Thymus (tissue), 11 donors: ENCODE measurements around the gene ZBTB20. TPM values are rescaled to one million over a fixed set of nuclear protein-coding genes. Genes with fewer than 3 reads are reported as not detected.

ENCODE experiments used
- DNase-seq, 9 donors: peaks; one replicate each; pipeline ENCODE4 v3.0.0-alpha.2; 2013; ENCODE audit warnings: low spot score in 9 of 9, low read depth in 6 of 9, missing footprints in 1 of 9
- H3K27ac ChIP-seq, 2 donors: one replicate each; pipeline ENCODE4 v1.5.1; 2013; ENCODE audit warnings: control low read depth in 1 of 2, low read depth in 1 of 2, low read length in 1 of 2, mild to moderate bottlenecking in 1 of 2, moderate library complexity in 1 of 2
- H3K27me3 ChIP-seq, 2 donors: one replicate each; pipeline ENCODE4 v1.5.1; 2013; ENCODE audit warnings: low read length in 1 of 2; ENCODE audit not compliant: control insufficient read depth in 2 of 2, insufficient read depth in 1 of 2
- H3K36me3 ChIP-seq, 2 donors: one replicate each; pipeline ENCODE4 v1.5.1; 2013; ENCODE audit warnings: low read length in 1 of 2, mild to moderate bottlenecking in 1 of 2, moderate library complexity in 1 of 2; ENCODE audit not compliant: control insufficient read depth in 2 of 2, insufficient read depth in 2 of 2
- H3K4me1 ChIP-seq, 2 donors: one replicate each; pipeline ENCODE4 v1.5.1; 2013; ENCODE audit warnings: low read length in 2 of 2; ENCODE audit not compliant: control insufficient read depth in 2 of 2, insufficient read depth in 2 of 2
- H3K4me3 ChIP-seq, 2 donors: one replicate each; pipeline ENCODE4 v1.5.1; 2013; ENCODE audit warnings: low read length in 2 of 2, control low read depth in 1 of 2, mild to moderate bottlenecking in 1 of 2
- H3K9me3 ChIP-seq, 2 donors: one replicate each; pipeline ENCODE4 v1.5.1; 2013; ENCODE audit warnings: low read length in 1 of 2, mild to moderate bottlenecking in 1 of 2; ENCODE audit not compliant: control insufficient read depth in 2 of 2, insufficient read depth in 1 of 2
- WGBS: extraction: QIAGEN DNeasy Blood & Tissue Kit; methylation state at CpG from one replicate; pipeline ENCODE4 v1.1.7; 2013; 5-methylcytosine and 5-hydroxymethylcytosine counted together
- polyA plus RNA-seq: library from polyadenylated mRNA; stranded (reverse); fragments of 200-250 nt; gene quantifications from one replicate; pipeline ENCODE4 v1.2.3, GENCODE V29; 2013
- total RNA-seq: library from RNA; stranded (reverse); fragments of 120-200 nt; gene quantifications from one replicate; pipeline ENCODE4 v1.2.4, GENCODE V29; 2013
- donor health status: healthy.

ZBTB20 gene
- total and polyA plus RNA-seq, 2 donors = 1.2 to 8.9 TPM

DNA sequence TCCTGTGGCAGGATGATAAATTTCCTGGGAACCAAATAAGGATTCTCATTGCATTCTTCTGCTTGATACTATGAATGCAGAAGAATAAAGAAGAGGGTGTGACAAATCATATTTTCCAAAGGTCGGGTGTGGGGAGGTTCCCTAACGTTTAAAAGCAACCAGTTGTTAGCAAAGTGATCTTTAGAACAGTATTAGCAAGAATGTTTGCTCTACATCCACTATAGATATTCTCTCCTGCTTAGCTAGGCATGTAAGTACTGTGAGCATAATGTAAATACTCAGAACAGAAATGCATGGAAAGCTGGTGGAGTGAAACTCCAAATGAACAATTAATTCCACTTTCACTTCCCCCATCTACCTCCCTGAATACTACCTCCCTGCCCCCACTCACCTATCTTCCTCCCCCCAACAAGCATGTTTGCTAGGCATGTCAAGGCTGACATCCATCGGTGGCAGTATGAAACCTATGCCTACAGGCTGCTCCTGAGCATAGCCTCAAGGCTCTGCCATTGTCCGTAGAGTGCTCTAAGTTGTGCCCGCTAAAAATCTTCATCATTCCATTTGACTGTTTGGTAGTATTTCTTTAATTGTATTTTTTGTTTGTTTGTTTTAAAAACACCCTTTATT, 523.6 kb downstream of the ZBTB20 start:
- H3K9me3 ChIP-seq = no peaks in the 10 kb centered on the region
- H3K27me3 ChIP-seq = no peaks in the 10 kb centered on the region
- H3K4me3 ChIP-seq = no peak overlapping the region
- WGBS = 96% methylated on average over 5 of the region's 5 CpGs
- H3K36me3 ChIP-seq = no peaks in the 10 kb centered on the region
- DNase-seq = no peak
- H3K4me1 ChIP-seq = no peaks in the 10 kb centered on the region
- no peak overlapping the region for H3K27ac ChIP-seq

DNA sequence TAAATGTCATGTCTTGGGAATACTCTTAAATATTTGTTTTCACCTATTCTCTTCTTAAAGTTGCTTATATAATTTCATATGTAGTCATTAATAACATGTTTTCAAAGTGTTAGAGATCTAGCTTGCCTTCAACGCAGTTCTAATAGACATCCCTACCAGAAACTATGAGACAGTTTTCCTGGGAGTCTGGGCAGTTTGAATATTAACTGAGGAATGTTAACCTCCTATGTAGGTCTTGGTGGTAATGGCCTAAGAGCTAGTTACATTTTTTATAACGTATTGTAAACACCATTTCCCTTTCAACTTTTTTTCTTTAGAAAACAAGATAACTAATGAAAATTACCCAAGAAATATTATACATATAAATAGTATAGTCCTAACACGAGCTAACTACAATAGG, 525.1 kb downstream of the ZBTB20 start:
- WGBS = 98% methylated on average over 3 of the region's 3 CpGs
- H3K27ac ChIP-seq = no peak overlapping the region

DNA sequence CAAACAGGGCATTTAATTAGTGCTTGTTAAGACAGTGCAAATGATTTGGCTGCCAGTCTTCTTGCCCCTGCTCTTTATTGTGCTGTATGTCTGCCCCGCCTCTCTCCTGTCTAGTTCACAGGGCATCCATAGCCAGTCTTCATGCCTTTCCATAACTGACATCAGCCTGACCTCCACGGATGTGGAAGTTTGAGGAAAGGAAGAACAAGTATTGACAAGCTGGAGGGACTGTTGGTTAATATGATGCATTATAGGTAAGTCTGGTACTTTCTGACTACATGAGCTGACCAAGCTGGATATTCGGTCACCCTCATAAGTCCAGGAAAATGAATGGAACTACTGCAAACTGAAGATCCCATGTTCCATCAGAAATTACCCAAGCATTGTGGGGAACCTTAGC, 527.3 kb downstream of the ZBTB20 start:
- no peak overlapping the region for H3K27ac ChIP-seq
- no peaks in the 10 kb centered on the region for H3K27me3 ChIP-seq
- no peaks in the 10 kb centered on the region for H3K4me1 ChIP-seq
- no peaks in the 10 kb centered on the region for H3K9me3 ChIP-seq
- no peak for DNase-seq
- no peaks in the 10 kb centered on the region for H3K36me3 ChIP-seq
- WGBS = 98% methylated on average over 3 of the region's 3 CpGs
- no peak overlapping the region for H3K4me3 ChIP-seq

More for the DNA sequence above, 525.1 kb downstream of the ZBTB20 start:
- DNase-seq = no peak
- no peaks in the 10 kb centered on the region for H3K4me1 ChIP-seq
- no peaks in the 10 kb centered on the region for H3K9me3 ChIP-seq
- no peak overlapping the region for H3K4me3 ChIP-seq
- H3K36me3 ChIP-seq = no peaks in the 10 kb centered on the region
- H3K27me3 ChIP-seq = no peaks in the 10 kb centered on the region

DNA sequence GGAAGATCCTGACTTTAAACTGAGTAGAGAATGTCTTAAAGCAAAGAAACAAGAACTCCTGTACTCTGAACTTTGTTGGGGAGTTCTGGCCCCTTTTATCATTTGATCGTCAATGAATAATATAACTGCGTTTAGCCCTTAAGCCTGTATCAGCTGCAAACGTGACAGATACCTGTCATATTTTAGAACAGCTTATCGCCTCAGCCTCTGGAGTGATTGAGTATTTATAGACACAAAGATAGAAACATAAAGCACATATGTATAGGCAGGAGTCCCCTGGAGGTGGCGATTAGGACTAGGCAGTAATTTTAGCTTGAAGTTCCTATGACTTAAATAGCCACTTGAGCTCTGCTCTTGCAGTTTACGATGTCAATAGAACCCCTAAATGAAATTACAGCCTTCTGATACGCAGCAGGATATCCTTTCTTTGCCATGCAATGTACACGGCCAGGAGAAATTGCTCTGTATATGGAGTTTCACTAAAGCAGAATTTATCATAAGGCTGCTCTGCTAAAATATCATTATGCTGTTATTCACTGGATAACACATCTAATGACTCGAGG, 531.5 kb downstream of the ZBTB20 start:
- H3K27me3 ChIP-seq = no peaks in the 10 kb centered on the region
- no peaks in the 10 kb centered on the region for H3K36me3 ChIP-seq
- H3K27ac ChIP-seq = no peak overlapping the region
- H3K9me3 ChIP-seq = no peaks in the 10 kb centered on the region
- H3K4me1 ChIP-seq = no peaks in the 10 kb centered on the region
- WGBS = 97% methylated on average over 9 of the region's 9 CpGs
- no peak for DNase-seq
- no peak overlapping the region for H3K4me3 ChIP-seq

DNA sequence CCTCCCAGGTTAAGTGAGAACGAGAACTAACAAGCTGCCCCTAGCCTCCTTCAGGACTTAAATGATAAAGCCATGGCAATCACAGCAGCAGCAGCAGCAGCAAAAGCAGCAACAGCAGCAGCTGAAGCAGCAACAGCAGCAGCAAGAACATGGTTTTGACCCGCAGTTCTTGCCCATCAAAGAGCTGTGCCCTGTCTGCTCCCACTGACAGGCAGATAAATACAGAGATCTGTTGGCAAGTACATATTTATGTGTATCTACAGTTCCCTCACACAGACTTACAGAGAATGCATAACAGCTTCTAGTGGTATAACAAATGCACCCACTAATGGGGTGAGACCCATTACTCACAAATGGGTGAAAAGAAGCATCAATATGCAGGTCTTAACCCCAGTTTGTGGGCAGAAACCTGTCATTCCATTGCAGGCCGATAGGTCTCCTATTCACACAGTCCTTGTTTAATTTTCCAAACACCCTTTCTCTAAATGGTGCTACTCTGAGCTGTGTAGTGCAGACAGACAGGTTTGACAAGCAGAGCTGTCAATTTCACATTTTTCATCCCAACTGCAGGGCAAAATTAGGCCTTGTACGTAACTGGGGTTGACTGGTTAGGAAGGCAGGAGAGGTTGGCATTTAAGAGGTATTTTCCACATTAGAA, 537.0 kb downstream of the ZBTB20 start:
- Histone ChIP-seq H3K4me3 (no peak overlapping the region), H3K4me1 (no peaks in the 10 kb centered on the region), H3K27me3 (no peaks in the 10 kb centered on the region), H3K9me3 (no peaks in the 10 kb centered on the region), H3K27ac (no peak overlapping the region), H3K36me3 (no peaks in the 10 kb centered on the region)
- no peak for DNase-seq
- WGBS = 97% methylated on average over 4 of the region's 4 CpGs

DNA sequence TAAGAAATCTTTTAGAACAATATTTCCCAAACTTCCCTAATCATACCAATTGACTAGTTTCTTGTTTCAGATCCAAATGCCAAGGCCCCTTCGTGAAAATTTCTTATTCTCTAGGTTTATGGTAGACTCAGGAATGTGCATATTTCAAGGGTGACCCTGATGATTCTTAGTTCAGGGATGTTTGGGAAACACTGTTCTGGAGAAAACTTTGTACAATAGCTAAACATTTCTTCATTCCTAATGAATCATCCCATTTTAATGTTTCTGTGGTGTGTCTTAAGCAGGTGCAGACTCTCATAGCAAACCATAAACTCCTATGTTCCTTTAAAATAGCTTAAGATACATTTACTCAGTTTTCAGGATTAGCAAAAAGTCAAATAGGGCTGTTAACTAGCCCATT, 538.8 kb downstream of the ZBTB20 start:
- no peak for DNase-seq
- H3K27ac ChIP-seq = no peak overlapping the region
- no peak overlapping the region for H3K4me3 ChIP-seq
- no peaks in the 10 kb centered on the region for H3K4me1 ChIP-seq
- H3K27me3 ChIP-seq = no peaks in the 10 kb centered on the region
- no peaks in the 10 kb centered on the region for H3K9me3 ChIP-seq
- H3K36me3 ChIP-seq = no peaks in the 10 kb centered on the region
- WGBS = 98% methylated on average over 1 of the region's 1 CpG

DNA sequence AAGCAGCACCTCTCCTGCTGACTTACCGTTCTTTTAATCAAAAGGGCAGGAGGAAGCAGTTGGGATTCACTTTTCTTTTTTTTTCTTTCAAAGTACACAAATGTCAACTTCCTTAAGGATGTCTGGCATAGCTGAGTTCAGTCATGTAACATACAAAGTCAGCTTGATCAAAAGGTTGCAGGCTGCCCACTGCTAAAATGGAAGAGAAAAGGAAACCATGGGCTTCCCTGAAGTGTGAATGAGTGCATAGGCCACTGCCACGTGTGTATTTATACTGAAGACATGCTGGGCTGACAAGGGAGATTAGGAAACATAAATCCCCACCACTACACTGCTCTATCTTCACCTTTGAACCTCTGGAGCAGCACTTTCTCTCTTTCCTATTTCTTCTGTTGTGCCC, 540.8 kb downstream of the ZBTB20 start:
- WGBS = 47% methylated on average over 2 of the region's 2 CpGs
- H3K36me3 ChIP-seq = no peaks in the 10 kb centered on the region
- H3K4me1 ChIP-seq = no peaks in the 10 kb centered on the region
- no peak for DNase-seq
- no peak overlapping the region for H3K27ac ChIP-seq
- no peaks in the 10 kb centered on the region for H3K9me3 ChIP-seq
- H3K27me3 ChIP-seq = no peaks in the 10 kb centered on the region
- no peak overlapping the region for H3K4me3 ChIP-seq

DNA sequence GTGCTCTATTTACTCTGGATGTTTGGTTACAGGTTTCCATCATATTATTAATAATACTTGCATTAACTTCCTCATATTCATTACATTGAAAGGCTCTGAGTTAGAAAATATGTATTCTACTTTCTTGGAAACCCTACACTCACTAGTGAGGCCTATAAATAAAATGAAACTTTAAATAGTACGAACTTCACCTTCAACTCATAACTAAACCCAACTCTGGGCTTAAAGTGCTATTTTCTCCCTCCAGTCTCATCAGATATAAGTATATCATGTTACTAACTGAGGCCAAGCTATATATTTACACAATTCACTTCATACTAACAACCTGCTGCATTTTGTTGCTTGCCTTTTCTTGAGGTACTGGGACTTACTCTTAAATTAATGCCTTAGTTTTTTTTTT, 546.5 kb downstream of the ZBTB20 start:
- H3K27ac ChIP-seq = no peak overlapping the region
- no peak for DNase-seq
- WGBS = 99% methylated on average over 1 of the region's 1 CpG
- no peaks in the 10 kb centered on the region for H3K9me3 ChIP-seq
- no peaks in the 10 kb centered on the region for H3K27me3 ChIP-seq
- no peaks in the 10 kb centered on the region for H3K36me3 ChIP-seq
- H3K4me3 ChIP-seq = no peak overlapping the region
- no peaks in the 10 kb centered on the region for H3K4me1 ChIP-seq

DNA sequence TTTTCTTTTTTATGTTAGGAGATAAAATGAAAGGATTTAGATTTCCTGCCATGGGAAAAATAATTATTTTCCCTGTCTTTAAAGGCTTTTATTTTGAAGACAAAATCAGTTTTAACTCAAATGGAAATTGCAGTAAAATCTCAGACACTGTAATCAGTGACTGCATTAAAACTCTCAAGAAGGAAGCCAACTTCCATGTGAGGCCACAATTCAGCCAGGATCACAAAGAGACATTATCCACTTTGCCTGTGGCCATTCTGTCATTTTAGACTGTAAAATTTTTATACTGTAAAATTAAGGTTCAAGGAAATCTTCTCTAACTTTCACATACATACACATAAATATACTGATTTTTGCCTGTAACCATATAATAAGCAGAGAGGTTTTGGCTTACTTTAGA, 549.2 kb downstream of the ZBTB20 start:
- DNase-seq = no peak
- no peaks in the 10 kb centered on the region for H3K36me3 ChIP-seq
- H3K4me1 ChIP-seq = no peaks in the 10 kb centered on the region
- H3K4me3 ChIP-seq = no peak overlapping the region
- H3K9me3 ChIP-seq = no peaks in the 10 kb centered on the region
- H3K27me3 ChIP-seq = no peaks in the 10 kb centered on the region
- no peak overlapping the region for H3K27ac ChIP-seq
